Esophagus squamous epithelium (tissue), 4 donors: ENCODE data around the gene HIBCH.

Experiments
- CTCF ChIP-seq, 6 experiments: fragments of 450-650 bp in 4 of 6; fragments of 200-600 bp in 2 of 6; sonication (generic) in 2 of 6; IDR thresholded peaks; one replicate each; pipeline ENCODE4 v1.5.1; 2016 to 2019; ENCODE audit warnings: antibody characterized with exemption in 6 of 6, mild to moderate bottlenecking in 4 of 6, moderate library complexity in 4 of 6
- POLR2A ChIP-seq, 4 donors: fragments of 450-650 bp; IDR thresholded peaks; one replicate each; pipeline ENCODE4 v1.6.1; 2017; ENCODE audit warnings: antibody characterized with exemption in 4 of 4, mild to moderate bottlenecking in 4 of 4, moderate library complexity in 3 of 4

- TF ChIP-seq CTCF (IDR thresholded peaks at IDR 0.05) = no peak
- TF ChIP-seq POLR2A (IDR thresholded peaks at IDR 0.05) = no peak
Measured at GRCh38 chr2:190159453-190159852, 160.2 kb downstream of the HIBCH start.
